ENCODE measurements around the gene NIPSNAP3A. TPM values are rescaled to one million over a fixed set of nuclear protein-coding genes. Genes with fewer than 3 reads are reported as not detected.

The NIPSNAP3A gene
- total RNA-seq, 1 experiment from 2014 or later: 6.9 TPM

DNA sequence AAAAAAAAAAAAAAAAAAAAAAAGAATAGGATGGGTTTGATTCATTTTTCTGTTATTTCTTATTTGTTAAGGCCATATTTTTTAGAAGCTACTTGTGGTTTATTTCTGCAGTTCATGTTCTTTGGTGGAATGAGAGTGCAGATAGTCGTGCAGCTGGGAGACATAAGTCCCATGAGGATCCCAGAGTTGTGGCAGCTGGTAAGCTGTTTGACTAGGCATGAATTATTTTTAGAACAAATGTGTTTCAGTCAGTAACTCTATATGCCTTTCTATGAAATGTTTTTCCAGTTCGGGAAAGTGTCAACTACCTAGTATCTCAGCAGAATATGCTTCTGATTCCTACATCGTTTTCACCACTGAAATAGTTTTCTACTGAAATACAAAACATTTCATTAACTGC lies 11.5 kb downstream of the NIPSNAP3A start:
- TF ChIP-seq SP1 (IDR thresholded peaks at IDR 0.05; ENCODE audit: low read depth): no peak
- TF ChIP-seq CBX3 (IDR thresholded peaks at IDR 0.05; ENCODE audit: low read depth): no peak
- TF ChIP-seq ZNF274 (IDR thresholded peaks at IDR 0.05; ENCODE audit: low read depth, low read length): no peak
- TF ChIP-seq EZH2phosphoT487 (IDR thresholded peaks at IDR 0.05; ENCODE audit: borderline replicate concordance): no peak
- TF ChIP-seq JUND (IDR thresholded peaks at IDR 0.05): no peak
- TF ChIP-seq CEBPB (IDR thresholded peaks at IDR 0.05; ENCODE audit: low read depth): no peak
- TF ChIP-seq, protein P1, sequence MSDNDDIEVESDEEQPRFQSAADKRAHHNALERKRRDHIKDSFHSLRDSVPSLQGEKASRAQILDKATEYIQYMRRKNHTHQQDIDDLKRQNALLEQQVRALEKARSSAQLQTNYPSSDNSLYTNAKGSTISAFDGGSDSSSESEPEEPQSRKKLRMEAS (IDR thresholded peaks at IDR 0.05): no peak
- no peak for TF ChIP-seq TCF7L2 (IDR thresholded peaks at IDR 0.05; ENCODE audit: borderline replicate concordance, extremely low read depth, insufficient read depth, insufficient read length)
- TF ChIP-seq RAD21 (IDR thresholded peaks at IDR 0.05; ENCODE audit: low read depth): no peak
- TF ChIP-seq POLR2A (IDR thresholded peaks at IDR 0.05; ENCODE audit: borderline replicate concordance, extremely low read depth, insufficient read depth, insufficient read length): no peak
- TF ChIP-seq SIN3A (IDR thresholded peaks at IDR 0.05; ENCODE audit: low read depth): no peak
- TF ChIP-seq, protein P2, sequence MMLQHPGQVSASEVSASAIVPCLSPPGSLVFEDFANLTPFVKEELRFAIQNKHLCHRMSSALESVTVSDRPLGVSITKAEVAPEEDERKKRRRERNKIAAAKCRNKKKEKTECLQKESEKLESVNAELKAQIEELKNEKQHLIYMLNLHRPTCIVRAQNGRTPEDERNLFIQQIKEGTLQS (IDR thresholded peaks at IDR 0.05): no peak
- no peak for TF ChIP-seq REST (IDR thresholded peaks at IDR 0.05; ENCODE audit: low read depth)
- no peak for TF ChIP-seq EZH2 (IDR thresholded peaks at IDR 0.05)
- TF ChIP-seq POLR2AphosphoS5 (IDR thresholded peaks at IDR 0.05; ENCODE audit: low read depth, low read length): no peak
- no peak for TF ChIP-seq SRF (IDR thresholded peaks at IDR 0.05; ENCODE audit: low read depth)
- no peak for TF ChIP-seq CTCF (IDR thresholded peaks at IDR 0.05 in 2 of 3, conservative IDR thresholded peaks at IDR 0.05 in 1 of 3; ENCODE audit: borderline replicate concordance in 1 of 3, insufficient read depth in 1 of 3, low read depth in 2 of 3, low read length in 2 of 3)
- Histone ChIP-seq H3K36me3 (ENCODE audit: control insufficient read depth in 1 of 2, insufficient read depth in 2 of 2, low read length in 2 of 2) (no peaks in the 10 kb centered on the region), H2AFZ (ENCODE audit: low read depth, low read length, poor library complexity, severe bottlenecking) (no peak overlapping the region), H4K20me1 (ENCODE audit: insufficient read depth) (no peaks in the 10 kb centered on the region), H3K27ac (ENCODE audit: low read depth, low read length) (no peak overlapping the region), H3K4me1 (ENCODE audit: control insufficient read depth in 1 of 2, insufficient read depth in 2 of 2, low read length in 2 of 2) (no peaks in the 10 kb centered on the region), H3K79me2 (ENCODE audit: insufficient read depth, low read length) (no peaks in the 10 kb centered on the region), H3K27me3 (ENCODE audit: insufficient read depth, low read length) (no peaks in the 10 kb centered on the region), H3K4me3 (replicated peaks in 1 of 2; ENCODE audit: low read depth in 1 of 2, low read length in 2 of 2) (no peak overlapping the region), H3K9ac (ENCODE audit: low read length) (no peak overlapping the region), H3K4me2 (ENCODE audit: low read length) (no peak overlapping the region), H3K9me2 (ENCODE audit: insufficient read depth) (no peaks in the 10 kb centered on the region; the same call in 1 of the 2 replicates), H3K9me3 (ENCODE audit: control insufficient read depth in 1 of 2, insufficient read depth in 1 of 2, low read depth in 1 of 2, low read length in 2 of 2) (no peaks in the 10 kb centered on the region)
- ATAC-seq (no peak), DNase-seq (ENCODE audit: low read depth, low spot score) (no peak)
- ChIA-PET CTCF (no interaction called here), POLR2A (no interaction called here), RAD21 (ENCODE audit: low non-redundant PET in 1 of 2, low total read pairs in 2 of 2, uncharacterized antibody in 2 of 2, unreplicated experiment in 2 of 2) (interaction anchor here in 1 of 2 experiments (0.7 kb wide), 1 partner anchor 168 kb away, joined by 4 read pairs; no protein-coding TSS in a partner anchor)
- intact Hi-C loops (cut with micrococcal nuclease): no loop called here
- BruUV-seq (replicated peaks): no TSS peak

Measured in HCT116 (cell line).